Keratinocyte (primary cell): ENCODE data around the gene APAF1. TPM values are rescaled to one million over a fixed set of nuclear protein-coding genes. Genes with fewer than 3 reads are reported as not detected.

ENCODE experiments used
- DNase-seq: peaks from one replicate; pipeline ENCODE4 v3.0.0-alpha.2; 2011; ENCODE audit warnings: low read depth, missing footprints, low spot score
- FAIRE-seq: peaks from 2 replicates; lab custom pipeline; 2011; peaks lifted over from hg19 to GRCh38; lab: Jason Lieb, UNC
- H2AFZ ChIP-seq: 2 replicates; pipeline ENCODE4 v1.6.0; 2012; ENCODE audit warnings: low read length, control low read depth, inconsistent platforms; ENCODE audit not compliant: control insufficient read depth
- H3K27ac ChIP-seq: 2 replicates; pipeline ENCODE4 v1.5.1; 2011; ENCODE audit warnings: low read length; ENCODE audit not compliant: control insufficient read depth, insufficient read depth
- H3K27me3 ChIP-seq: 3 replicates; pipeline ENCODE4 v1.6.0; 2011; ENCODE audit warnings: low read length; ENCODE audit not compliant: control insufficient read depth, insufficient read depth; ENCODE audit errors: extremely low read depth
- H3K36me3 ChIP-seq, 2 experiments: 2 replicates in 1 of 2; 3 replicates in 1 of 2; pipeline ENCODE4 v1.5.1; 2011; ENCODE audit warnings: low read length in 2 of 2, mild to moderate bottlenecking in 1 of 2; ENCODE audit not compliant: control insufficient read depth in 2 of 2, insufficient read depth in 2 of 2; ENCODE audit errors: extremely low read depth in 1 of 2
- H3K4me1 ChIP-seq: 3 replicates; pipeline ENCODE4 v1.5.1; 2011; ENCODE audit warnings: low read length; ENCODE audit not compliant: control insufficient read depth, insufficient read depth; ENCODE audit errors: extremely low read depth
- H3K4me2 ChIP-seq: 3 replicates; pipeline ENCODE4 v1.6.0; 2011; ENCODE audit warnings: low read depth, low read length; ENCODE audit not compliant: control insufficient read depth, insufficient read depth; ENCODE audit errors: extremely low read depth
- H3K4me3 ChIP-seq, 3 experiments: fragments of 200-600 bp in 1 of 3; sonication (generic) in 1 of 3; 2 replicates in 2 of 3; 3 replicates in 1 of 3; pipeline ENCODE4 v1.5.1; 2011 to 2016; ENCODE audit warnings: low read length in 3 of 3, mild to moderate bottlenecking in 3 of 3, control low read depth in 2 of 3, inconsistent platforms in 1 of 3, low read depth in 1 of 3, mixed read lengths in 1 of 3, mixed run types in 1 of 3, moderate library complexity in 1 of 3; ENCODE audit not compliant: control insufficient read depth in 2 of 3, insufficient read depth in 2 of 3; ENCODE audit errors: extremely low read depth in 1 of 3
- H3K79me2 ChIP-seq: 2 replicates; pipeline ENCODE4 v1.6.0; 2012; ENCODE audit warnings: low read length; ENCODE audit not compliant: control insufficient read depth, insufficient read depth
- H3K9ac ChIP-seq: 3 replicates; pipeline ENCODE4 v1.6.0; 2011; ENCODE audit warnings: low read length; ENCODE audit not compliant: control insufficient read depth, insufficient read depth; ENCODE audit errors: extremely low read depth
- H3K9me1 ChIP-seq: 3 replicates; pipeline ENCODE4 v1.6.0; 2011; ENCODE audit warnings: low read length; ENCODE audit not compliant: control insufficient read depth, insufficient read depth; ENCODE audit errors: extremely low read depth
- H3K9me3 ChIP-seq: 2 replicates; pipeline ENCODE4 v1.5.1; 2012; ENCODE audit warnings: low read depth, low read length; ENCODE audit not compliant: control insufficient read depth
- H4K20me1 ChIP-seq: 3 replicates; pipeline ENCODE4 v1.6.0; 2011; ENCODE audit warnings: low read length; ENCODE audit not compliant: control insufficient read depth, insufficient read depth; ENCODE audit errors: extremely low read depth
- EZH2 ChIP-seq: IDR thresholded peaks from one replicate; pipeline ENCODE4 v1.6.1; 2012; ENCODE audit warnings: inconsistent platforms, mild to moderate bottlenecking, low read length, moderate library complexity
- dilution Hi-C: fragments of 300-500 bp; cut with MboI; formaldehyde crosslinking; loops from one replicate; pipeline ENCODE4 v1.7.0; 2020; ENCODE audit warnings: low sequenced_read_pairs; ENCODE audit not compliant: extremely low pct_ligation_motif_present
- polyA plus RNA-seq, 5 experiments: library from polyadenylated mRNA; depleted of rRNA in 3 of 5; stranded (reverse) in 3 of 5; stranded (forward) in 1 of 5; unstranded in 1 of 5; fragments of >200 nt; gene quantifications; 1 replicate in 1 of 5; 2 replicates in 3 of 5; 3 replicates in 1 of 5; pipeline versions ENCODE4 v1.2.1 to v1.2.3, GENCODE V29; 2011 to 2012; ENCODE audit warnings: missing spikeins in 2 of 5, low read depth in 1 of 5, low replicate concordance in 1 of 5
- TF ChIP-seq, protein P1 (sequence below), 3 experiments: IDR thresholded peaks in 1 of 3; conservative IDR thresholded peaks in 1 of 3; optimal IDR thresholded peaks in 1 of 3; 2 replicates in 2 of 3; 3 replicates in 1 of 3; pipeline versions ENCODE3 to v1.5.1; 2011; ENCODE audit warnings: low read length in 3 of 3, mild to moderate bottlenecking in 3 of 3, moderate library complexity in 2 of 3, control low read depth in 1 of 3, inconsistent platforms in 1 of 3; ENCODE audit not compliant: insufficient read depth in 2 of 3; ENCODE audit errors: extremely low read depth in 1 of 3

Gene APAF1
- polyA plus RNA-seq, 1 donor (not counting 4 experiments of a cell fraction or from before 2014, with no cell fraction given): 9.9 TPM

- peaks cover 16% of the 10 kb centered on the region for H3K79me2 ChIP-seq
- H3K9me1 ChIP-seq: no peaks in the 10 kb centered on the region
- dilution Hi-C loops: no loop called here
- DNase-seq (no peak), FAIRE-seq (no peak)
- H4K20me1 ChIP-seq: peaks cover 3% of the 10 kb centered on the region
- no peak overlapping the region for H3K4me3 ChIP-seq
- no peaks in the 10 kb centered on the region for H3K4me1 ChIP-seq
- no peak overlapping the region for H3K27ac ChIP-seq
- no peak overlapping the region for H3K9ac ChIP-seq
- peaks cover 26 to 34% of the 10 kb centered on the region in 2 experiments for H3K36me3 ChIP-seq
- TF ChIP-seq, protein P1, sequence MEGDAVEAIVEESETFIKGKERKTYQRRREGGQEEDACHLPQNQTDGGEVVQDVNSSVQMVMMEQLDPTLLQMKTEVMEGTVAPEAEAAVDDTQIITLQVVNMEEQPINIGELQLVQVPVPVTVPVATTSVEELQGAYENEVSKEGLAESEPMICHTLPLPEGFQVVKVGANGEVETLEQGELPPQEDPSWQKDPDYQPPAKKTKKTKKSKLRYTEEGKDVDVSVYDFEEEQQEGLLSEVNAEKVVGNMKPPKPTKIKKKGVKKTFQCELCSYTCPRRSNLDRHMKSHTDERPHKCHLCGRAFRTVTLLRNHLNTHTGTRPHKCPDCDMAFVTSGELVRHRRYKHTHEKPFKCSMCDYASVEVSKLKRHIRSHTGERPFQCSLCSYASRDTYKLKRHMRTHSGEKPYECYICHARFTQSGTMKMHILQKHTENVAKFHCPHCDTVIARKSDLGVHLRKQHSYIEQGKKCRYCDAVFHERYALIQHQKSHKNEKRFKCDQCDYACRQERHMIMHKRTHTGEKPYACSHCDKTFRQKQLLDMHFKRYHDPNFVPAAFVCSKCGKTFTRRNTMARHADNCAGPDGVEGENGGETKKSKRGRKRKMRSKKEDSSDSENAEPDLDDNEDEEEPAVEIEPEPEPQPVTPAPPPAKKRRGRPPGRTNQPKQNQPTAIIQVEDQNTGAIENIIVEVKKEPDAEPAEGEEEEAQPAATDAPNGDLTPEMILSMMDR (optimal IDR thresholded peaks at IDR 0.05 in 1 of 3, IDR thresholded peaks at IDR 0.05 in 1 of 3, conservative IDR thresholded peaks at IDR 0.05 in 1 of 3; ENCODE audit: extremely low read depth in 1 of 3, insufficient read depth in 2 of 3, low read length in 3 of 3): no peak
- TF ChIP-seq EZH2: no peak
- H3K27me3 ChIP-seq: no peaks in the 10 kb centered on the region
- H3K9me3 ChIP-seq: no peaks in the 10 kb centered on the region
- no peak overlapping the region for H3K4me2 ChIP-seq
- no peak overlapping the region for H2AFZ ChIP-seq
These were observed 43.2 kb upstream of the APAF1 start for GRCh38 chr12:98601924-98602323.

GRCh38 chr12:98606359-98606988 is 38.6 kb upstream of the APAF1 start:
- H3K79me2 ChIP-seq: no peaks in the 10 kb centered on the region
- FAIRE-seq (no peak), DNase-seq (no peak)
- H3K9me3 ChIP-seq: no peaks in the 10 kb centered on the region
- H4K20me1 ChIP-seq: no peaks in the 10 kb centered on the region
- H3K36me3 ChIP-seq: peaks cover 11 to 17% of the 10 kb centered on the region in 2 experiments
- no peaks in the 10 kb centered on the region for H3K9me1 ChIP-seq
- no peak overlapping the region for H2AFZ ChIP-seq
- dilution Hi-C loops: no loop called here
- no peaks in the 10 kb centered on the region for H3K27me3 ChIP-seq
- no peak overlapping the region for H3K9ac ChIP-seq
- no peak for TF ChIP-seq EZH2
- TF ChIP-seq, protein P1 (optimal IDR thresholded peaks at IDR 0.05 in 1 of 3, IDR thresholded peaks at IDR 0.05 in 1 of 3, conservative IDR thresholded peaks at IDR 0.05 in 1 of 3; ENCODE audit: extremely low read depth in 1 of 3, insufficient read depth in 2 of 3, low read length in 3 of 3): no peak
- H3K4me3 ChIP-seq: no peak overlapping the region
- no peak overlapping the region for H3K4me2 ChIP-seq
- no peaks in the 10 kb centered on the region for H3K4me1 ChIP-seq
- no peak overlapping the region for H3K27ac ChIP-seq
